SK-N-SH (cell line): ENCODE data around the gene CUX1.
A peak's percentile ranks its signal among the peaks of the same experiment; 100 is the strongest.

Experiments
- EP300 ChIP-seq, 2 experiments: IDR thresholded peaks; 2 replicates each; pipeline versions ENCODE4 v1.4.0 to v1.6.1; 2012; ENCODE audit warnings: borderline replicate concordance in 1 of 2, low read depth in 1 of 2, low read length in 1 of 2
- EZH2phosphoT487 ChIP-seq: fragments of 200-600 bp; sonication (generic); IDR thresholded peaks from 2 replicates; pipeline ENCODE4 v1.6.1; 2017; ENCODE audit warnings: low read depth, mixed run types, mild to moderate bottlenecking, antibody characterized with exemption, moderate library complexity, borderline replicate concordance
- FOXM1 ChIP-seq: IDR thresholded peaks from 2 replicates; pipeline ENCODE4 v1.4.0; 2012; ENCODE audit warnings: low read depth, mild to moderate bottlenecking
- POLR2AphosphoS5 ChIP-seq: IDR thresholded peaks from 2 replicates; pipeline ENCODE4 v1.6.1; 2012; ENCODE audit warnings: low read depth, low read length
- RAD21 ChIP-seq: IDR thresholded peaks from 2 replicates; pipeline ENCODE4 v1.6.1; 2012; ENCODE audit warnings: mild to moderate bottlenecking, low read length
- RFX5 ChIP-seq: IDR thresholded peaks from 2 replicates; pipeline ENCODE4 v1.6.1; 2012; ENCODE audit warnings: mild to moderate bottlenecking, improper control_type of control experiment, low read length
- SIN3A ChIP-seq: IDR thresholded peaks from 2 replicates; pipeline ENCODE4 v1.6.1; 2012; ENCODE audit warnings: low read depth, mild to moderate bottlenecking, low read length, moderate library complexity, borderline replicate concordance
- TF ChIP-seq, protein P1 (sequence below): fragments of 200-600 bp; sonication (generic); IDR thresholded peaks from 2 replicates; pipeline ENCODE4 v1.6.1; 2017; ENCODE audit warnings: antibody characterized with exemption, mild to moderate bottlenecking, moderate library complexity
- TF ChIP-seq, protein P2 (sequence below): IDR thresholded peaks from 2 replicates; pipeline ENCODE4 v1.4.0; 2012; ENCODE audit warnings: low read depth
- TF ChIP-seq, protein P3 (sequence below): IDR thresholded peaks from 2 replicates; pipeline ENCODE4 v1.6.1; 2012; ENCODE audit warnings: mild to moderate bottlenecking, low read depth, low read length, moderate library complexity
- TF ChIP-seq, protein P4 (sequence below): IDR thresholded peaks from 2 replicates; pipeline ENCODE4 v1.4.0; 2012; ENCODE audit warnings: low read depth, borderline replicate concordance
- TF ChIP-seq, protein P5 (sequence below): fragments of 150-350 bp; IDR thresholded peaks from 2 replicates; pipeline ENCODE4 v1.6.1; 2017; ENCODE audit warnings: antibody characterized with exemption, low read length, low read depth, borderline replicate concordance

DNA sequence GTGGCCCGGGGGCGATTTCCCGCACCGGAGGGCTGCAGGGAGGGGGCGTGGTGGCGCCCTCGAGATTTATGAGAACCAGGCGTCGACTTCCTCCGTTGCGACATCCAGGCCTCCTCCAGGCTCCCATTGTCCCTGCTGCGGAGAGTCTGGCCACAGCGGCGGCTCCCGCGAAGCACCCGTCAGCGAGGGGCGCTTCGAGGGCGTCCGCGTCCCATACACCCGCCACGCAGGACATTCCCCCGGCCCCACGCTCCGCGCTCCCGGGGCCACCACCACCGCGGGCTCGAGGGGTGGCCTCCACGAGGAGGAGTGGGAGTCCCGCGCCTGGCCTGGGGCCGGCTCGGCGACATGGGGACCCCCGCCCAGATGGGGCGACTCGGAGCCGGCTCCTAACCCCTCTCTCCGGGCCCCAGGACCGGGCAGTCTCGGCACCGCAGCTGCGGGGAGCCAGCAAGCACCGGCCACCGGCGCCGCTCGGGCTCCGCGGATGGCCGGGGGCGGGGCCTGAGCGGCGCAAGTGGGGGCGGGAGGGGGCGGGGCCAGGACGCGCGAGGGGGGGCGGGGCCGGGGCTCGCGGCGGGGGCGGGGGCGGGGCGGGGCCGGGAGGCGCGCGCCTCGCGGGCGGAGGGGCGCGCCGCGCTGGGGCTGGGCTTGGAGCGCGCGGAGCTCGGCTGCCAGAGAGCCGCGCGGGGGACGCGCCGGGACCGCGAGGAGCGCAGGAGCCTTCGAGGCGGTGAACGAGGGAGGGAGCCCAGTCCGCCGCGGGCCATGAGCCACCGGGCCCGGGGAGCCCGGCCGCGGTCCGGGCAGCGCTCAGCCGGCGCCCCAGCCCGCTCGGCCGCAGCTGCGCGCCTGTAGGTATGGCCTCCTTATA is 469.0 kb downstream of the CUX1 start, which contains the start of gene SH2B2:
- TF ChIP-seq SIN3A (no peak), FOXM1 (no peak), POLR2AphosphoS5 (peak; percentile 93), EZH2phosphoT487 (no peak), RAD21 (no peak), RFX5 (no peak), EP300 (IDR thresholded peaks at IDR 0.05; ENCODE audit: borderline replicate concordance in 1 of 2, low read depth in 1 of 2, low read length in 1 of 2) (peak in 1 of 2 experiments; percentile 56; a peak in 1 of 4 replicates)
- TF ChIP-seq, protein P1, sequence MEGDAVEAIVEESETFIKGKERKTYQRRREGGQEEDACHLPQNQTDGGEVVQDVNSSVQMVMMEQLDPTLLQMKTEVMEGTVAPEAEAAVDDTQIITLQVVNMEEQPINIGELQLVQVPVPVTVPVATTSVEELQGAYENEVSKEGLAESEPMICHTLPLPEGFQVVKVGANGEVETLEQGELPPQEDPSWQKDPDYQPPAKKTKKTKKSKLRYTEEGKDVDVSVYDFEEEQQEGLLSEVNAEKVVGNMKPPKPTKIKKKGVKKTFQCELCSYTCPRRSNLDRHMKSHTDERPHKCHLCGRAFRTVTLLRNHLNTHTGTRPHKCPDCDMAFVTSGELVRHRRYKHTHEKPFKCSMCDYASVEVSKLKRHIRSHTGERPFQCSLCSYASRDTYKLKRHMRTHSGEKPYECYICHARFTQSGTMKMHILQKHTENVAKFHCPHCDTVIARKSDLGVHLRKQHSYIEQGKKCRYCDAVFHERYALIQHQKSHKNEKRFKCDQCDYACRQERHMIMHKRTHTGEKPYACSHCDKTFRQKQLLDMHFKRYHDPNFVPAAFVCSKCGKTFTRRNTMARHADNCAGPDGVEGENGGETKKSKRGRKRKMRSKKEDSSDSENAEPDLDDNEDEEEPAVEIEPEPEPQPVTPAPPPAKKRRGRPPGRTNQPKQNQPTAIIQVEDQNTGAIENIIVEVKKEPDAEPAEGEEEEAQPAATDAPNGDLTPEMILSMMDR = peak; percentile 13; the same call in 1 of the 2 replicates
- TF ChIP-seq, protein P2, sequence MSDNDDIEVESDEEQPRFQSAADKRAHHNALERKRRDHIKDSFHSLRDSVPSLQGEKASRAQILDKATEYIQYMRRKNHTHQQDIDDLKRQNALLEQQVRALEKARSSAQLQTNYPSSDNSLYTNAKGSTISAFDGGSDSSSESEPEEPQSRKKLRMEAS = peak; percentile 88
- TF ChIP-seq, protein P3, sequence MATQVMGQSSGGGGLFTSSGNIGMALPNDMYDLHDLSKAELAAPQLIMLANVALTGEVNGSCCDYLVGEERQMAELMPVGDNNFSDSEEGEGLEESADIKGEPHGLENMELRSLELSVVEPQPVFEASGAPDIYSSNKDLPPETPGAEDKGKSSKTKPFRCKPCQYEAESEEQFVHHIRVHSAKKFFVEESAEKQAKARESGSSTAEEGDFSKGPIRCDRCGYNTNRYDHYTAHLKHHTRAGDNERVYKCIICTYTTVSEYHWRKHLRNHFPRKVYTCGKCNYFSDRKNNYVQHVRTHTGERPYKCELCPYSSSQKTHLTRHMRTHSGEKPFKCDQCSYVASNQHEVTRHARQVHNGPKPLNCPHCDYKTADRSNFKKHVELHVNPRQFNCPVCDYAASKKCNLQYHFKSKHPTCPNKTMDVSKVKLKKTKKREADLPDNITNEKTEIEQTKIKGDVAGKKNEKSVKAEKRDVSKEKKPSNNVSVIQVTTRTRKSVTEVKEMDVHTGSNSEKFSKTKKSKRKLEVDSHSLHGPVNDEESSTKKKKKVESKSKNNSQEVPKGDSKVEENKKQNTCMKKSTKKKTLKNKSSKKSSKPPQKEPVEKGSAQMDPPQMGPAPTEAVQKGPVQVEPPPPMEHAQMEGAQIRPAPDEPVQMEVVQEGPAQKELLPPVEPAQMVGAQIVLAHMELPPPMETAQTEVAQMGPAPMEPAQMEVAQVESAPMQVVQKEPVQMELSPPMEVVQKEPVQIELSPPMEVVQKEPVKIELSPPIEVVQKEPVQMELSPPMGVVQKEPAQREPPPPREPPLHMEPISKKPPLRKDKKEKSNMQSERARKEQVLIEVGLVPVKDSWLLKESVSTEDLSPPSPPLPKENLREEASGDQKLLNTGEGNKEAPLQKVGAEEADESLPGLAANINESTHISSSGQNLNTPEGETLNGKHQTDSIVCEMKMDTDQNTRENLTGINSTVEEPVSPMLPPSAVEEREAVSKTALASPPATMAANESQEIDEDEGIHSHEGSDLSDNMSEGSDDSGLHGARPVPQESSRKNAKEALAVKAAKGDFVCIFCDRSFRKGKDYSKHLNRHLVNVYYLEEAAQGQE = no peak
- TF ChIP-seq, protein P4, sequence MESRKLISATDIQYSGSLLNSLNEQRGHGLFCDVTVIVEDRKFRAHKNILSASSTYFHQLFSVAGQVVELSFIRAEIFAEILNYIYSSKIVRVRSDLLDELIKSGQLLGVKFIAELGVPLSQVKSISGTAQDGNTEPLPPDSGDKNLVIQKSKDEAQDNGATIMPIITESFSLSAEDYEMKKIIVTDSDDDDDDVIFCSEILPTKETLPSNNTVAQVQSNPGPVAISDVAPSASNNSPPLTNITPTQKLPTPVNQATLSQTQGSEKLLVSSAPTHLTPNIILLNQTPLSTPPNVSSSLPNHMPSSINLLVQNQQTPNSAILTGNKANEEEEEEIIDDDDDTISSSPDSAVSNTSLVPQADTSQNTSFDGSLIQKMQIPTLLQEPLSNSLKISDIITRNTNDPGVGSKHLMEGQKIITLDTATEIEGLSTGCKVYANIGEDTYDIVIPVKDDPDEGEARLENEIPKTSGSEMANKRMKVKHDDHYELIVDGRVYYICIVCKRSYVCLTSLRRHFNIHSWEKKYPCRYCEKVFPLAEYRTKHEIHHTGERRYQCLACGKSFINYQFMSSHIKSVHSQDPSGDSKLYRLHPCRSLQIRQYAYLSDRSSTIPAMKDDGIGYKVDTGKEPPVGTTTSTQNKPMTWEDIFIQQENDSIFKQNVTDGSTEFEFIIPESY = no peak
- TF ChIP-seq, protein P5, sequence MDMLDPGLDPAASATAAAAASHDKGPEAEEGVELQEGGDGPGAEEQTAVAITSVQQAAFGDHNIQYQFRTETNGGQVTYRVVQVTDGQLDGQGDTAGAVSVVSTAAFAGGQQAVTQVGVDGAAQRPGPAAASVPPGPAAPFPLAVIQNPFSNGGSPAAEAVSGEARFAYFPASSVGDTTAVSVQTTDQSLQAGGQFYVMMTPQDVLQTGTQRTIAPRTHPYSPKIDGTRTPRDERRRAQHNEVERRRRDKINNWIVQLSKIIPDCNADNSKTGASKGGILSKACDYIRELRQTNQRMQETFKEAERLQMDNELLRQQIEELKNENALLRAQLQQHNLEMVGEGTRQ = no peak
